ENCODE results near the gene USP4. TPM values are rescaled to one million over a fixed set of nuclear protein-coding genes. Genes with fewer than 3 reads are reported as not detected.
"Not testable (repeated sequence)": the region's sequence is repeated elsewhere in the genome, so short reads cannot be mapped to it uniquely, and the experiment has no call there.

The USP4 gene
- total RNA-seq, 2 donors from 2014 or later, result 101 to 110 TPM

- peak overlapping the region; percentile 57 for H3K27ac Mint-ChIP-seq
- no peak for DNase-seq
- H3K4me1 Mint-ChIP-seq, result peaks cover 18% of the 10 kb centered on the region
- no peaks in the 10 kb centered on the region for H3K9me3 ChIP-seq (ENCODE audit: control insufficient read depth, low read length, poor library complexity, severe bottlenecking)
- H3K4me3 Mint-ChIP-seq, result peak overlapping the region; percentile 96
- no peak for ATAC-seq
- no peaks in the 10 kb centered on the region for H3K27me3 Mint-ChIP-seq
- H3K36me3 Mint-ChIP-seq (ENCODE audit: low read depth), result peaks cover 3% of the 10 kb centered on the region
Measured at GRCh38 chr3:49359623-49360022, 19.8 kb upstream of the USP4 start.

DNA sequence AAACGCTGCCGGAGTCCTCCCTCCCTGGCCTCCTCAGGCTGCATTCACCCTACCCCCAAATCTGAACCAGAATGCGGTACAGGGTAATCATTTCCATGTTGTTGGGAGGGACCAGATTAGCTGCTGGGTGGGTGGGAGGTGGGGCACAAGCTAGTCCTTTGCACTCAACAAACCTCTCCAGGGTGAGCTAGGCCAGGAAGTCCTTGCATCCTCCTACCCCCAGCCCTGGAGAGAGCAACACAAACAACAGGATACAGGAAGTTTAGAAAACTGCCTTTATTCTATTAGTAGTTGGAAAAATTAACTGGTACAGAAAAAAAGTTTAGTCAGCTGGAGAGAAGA, 19.0 kb upstream of the USP4 start:
- ATAC-seq (peak; percentile 6), DNase-seq (no peak)
- Mint-ChIP-seq H3K4me1 (peaks cover 20% of the 10 kb centered on the region), H3K27ac (peak overlapping the region; percentile 57), H3K4me3 (peak overlapping the region; percentile 96), H3K27me3 (no peaks in the 10 kb centered on the region), H3K36me3 (ENCODE audit: low read depth) (peaks cover 3% of the 10 kb centered on the region)
- H3K9me3 ChIP-seq (ENCODE audit: control insufficient read depth, low read length, poor library complexity, severe bottlenecking), result no peaks in the 10 kb centered on the region

- peak; percentile 77 for ATAC-seq
- H3K27me3 Mint-ChIP-seq, result no peaks in the 10 kb centered on the region
- H3K36me3 Mint-ChIP-seq (ENCODE audit: low read depth), result peaks cover 3% of the 10 kb centered on the region
- peaks cover 20% of the 10 kb centered on the region for H3K4me1 Mint-ChIP-seq
- DNase-seq, result peak; percentile 39 to 69 (median 68)
- H3K27ac Mint-ChIP-seq, result peak within 1 kb of the TSS; percentile 96
- H3K4me3 Mint-ChIP-seq, result peak within 1 kb of the TSS; percentile 96
- no peaks in the 10 kb centered on the region for H3K9me3 ChIP-seq (ENCODE audit: control insufficient read depth, low read length, poor library complexity, severe bottlenecking)
Measured at GRCh38 chr3:49358217-49358883, 18.5 kb upstream of the USP4 start, which contains the start of gene GPX1. Gene GPX1 (minus strand): TSS chr3:49358353. CDS start chr3:49358278, 75 bp downstream.

DNA sequence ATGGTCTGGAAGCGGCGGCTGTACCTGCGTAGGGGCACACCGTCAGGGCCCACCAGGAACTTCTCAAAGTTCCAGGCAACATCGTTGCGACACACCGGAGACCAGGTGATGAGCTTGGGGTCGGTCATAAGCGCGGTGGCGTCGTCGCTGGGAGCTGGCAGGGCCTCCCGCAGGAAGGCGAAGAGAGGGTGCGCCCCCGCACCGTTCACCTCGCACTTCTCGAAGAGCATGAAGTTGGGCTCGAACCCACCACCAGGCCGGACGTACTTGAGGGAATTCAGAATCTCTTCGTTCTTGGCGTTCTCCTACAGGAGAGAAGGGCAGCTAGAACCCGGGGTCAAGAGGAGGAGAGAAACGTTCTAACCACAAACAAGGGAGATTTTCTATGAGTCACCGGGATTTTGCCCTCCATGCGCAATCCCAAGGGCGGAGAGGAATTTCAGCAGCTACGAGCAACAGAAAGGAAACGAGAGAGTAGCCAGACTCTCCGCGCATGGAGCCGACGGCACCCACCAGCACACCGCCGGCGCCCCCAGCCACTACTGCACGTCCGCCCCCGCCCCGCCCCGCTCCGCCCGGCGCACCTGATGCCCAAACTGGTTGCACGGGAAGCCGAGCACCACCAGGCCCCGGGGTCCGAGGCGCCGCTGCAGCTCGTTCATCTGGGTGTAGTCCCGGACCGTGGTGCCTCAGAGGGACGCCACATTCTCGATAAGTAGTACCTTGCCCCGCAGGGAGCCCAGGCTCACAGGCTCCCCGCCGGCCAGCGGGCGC, 17.8 kb upstream of the USP4 start:
- peak; percentile 22 to 44 (median 43) for DNase-seq
- peak; percentile 56 for ATAC-seq
- peak overlapping the region; percentile 96 for H3K4me3 Mint-ChIP-seq
- peaks cover 26% of the 10 kb centered on the region for H3K4me1 Mint-ChIP-seq
- peak overlapping the region; percentile 96 for H3K27ac Mint-ChIP-seq
- H3K36me3 Mint-ChIP-seq (ENCODE audit: low read depth); H3K9me3 ChIP-seq (ENCODE audit: control insufficient read depth, low read length, poor library complexity, severe bottlenecking); H3K27me3 Mint-ChIP-seq: not testable (repeated sequence)

- not testable (repeated sequence) for H3K9me3 ChIP-seq (ENCODE audit: control insufficient read depth, low read length, poor library complexity, severe bottlenecking); H3K36me3 Mint-ChIP-seq (ENCODE audit: low read depth); H3K27me3 Mint-ChIP-seq; DNase-seq
- H3K4me1 Mint-ChIP-seq, result peaks cover 26% of the 10 kb centered on the region
- peak overlapping the region; percentile 96 for H3K4me3 Mint-ChIP-seq
- peak overlapping the region; percentile 96 for H3K27ac Mint-ChIP-seq
- peak; percentile 48 for ATAC-seq
Measured at GRCh38 chr3:49357095-49357442, 17.2 kb upstream of the USP4 start.

- H3K27ac Mint-ChIP-seq, result peak overlapping the region; percentile 88
- H3K27me3 Mint-ChIP-seq, result no peaks in the 10 kb centered on the region
- peaks cover 6% of the 10 kb centered on the region for H3K36me3 Mint-ChIP-seq (ENCODE audit: low read depth)
- no peak overlapping the region for H3K4me3 Mint-ChIP-seq
- no peaks in the 10 kb centered on the region for H3K9me3 ChIP-seq (ENCODE audit: control insufficient read depth, low read length, poor library complexity, severe bottlenecking)
- DNase-seq, result no peak
- peaks cover 31% of the 10 kb centered on the region for H3K4me1 Mint-ChIP-seq
- ATAC-seq, result no peak
Measured at GRCh38 chr3:49352890-49353421, 13.1 kb upstream of the USP4 start.

DNA sequence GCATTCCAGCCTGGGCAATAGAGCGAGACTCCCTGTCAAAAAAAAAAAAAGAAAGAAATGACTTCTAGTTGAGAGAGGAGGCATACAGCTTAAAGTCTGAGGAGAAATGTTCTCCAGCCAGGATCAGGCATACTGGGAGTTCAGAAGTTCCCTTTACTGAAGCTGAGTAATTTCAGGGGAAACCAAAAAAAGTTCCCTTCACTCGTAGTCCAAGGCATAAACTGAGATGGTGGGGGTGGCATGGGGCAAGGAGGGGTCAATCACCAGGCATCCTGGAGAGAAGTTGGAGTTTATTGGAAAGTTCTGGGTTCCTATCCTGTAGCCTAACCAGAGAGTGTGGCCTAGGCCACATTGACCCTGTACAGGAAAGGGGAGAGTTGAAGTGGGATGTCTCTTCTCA, 12.4 kb upstream of the USP4 start:
- Mint-ChIP-seq H3K27ac (peak overlapping the region; percentile 88), H3K36me3 (ENCODE audit: low read depth) (peaks cover 6% of the 10 kb centered on the region)

DNA sequence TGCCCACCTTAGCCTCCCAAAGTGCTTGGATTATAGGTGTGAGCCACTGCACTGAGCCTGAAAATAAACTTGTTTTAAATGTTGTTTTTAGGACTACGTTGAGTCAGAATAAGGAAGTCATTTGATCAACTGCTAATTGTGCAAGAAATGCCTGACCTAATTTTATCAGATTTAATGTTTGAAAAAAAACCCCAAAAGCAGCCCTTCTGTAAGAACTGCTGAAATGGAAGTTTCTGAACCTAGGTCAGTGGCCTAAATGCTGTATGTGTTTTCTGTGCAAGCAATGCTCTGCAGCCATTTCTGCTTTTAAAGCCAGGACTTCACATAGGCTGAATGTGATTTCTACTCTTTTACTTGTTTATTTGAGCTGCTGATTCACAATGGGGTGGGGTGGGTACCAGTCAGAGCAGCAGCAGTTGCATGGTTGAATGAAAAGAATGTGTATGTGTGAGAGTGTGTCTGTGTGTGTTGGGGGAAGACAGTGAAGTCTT, 11.7 kb upstream of the USP4 start:
- peak; percentile 68 for ATAC-seq
- Mint-ChIP-seq H3K27me3 (no peaks in the 10 kb centered on the region), H3K36me3 (ENCODE audit: low read depth) (peaks cover 6% of the 10 kb centered on the region), H3K4me1 (peaks cover 25% of the 10 kb centered on the region), H3K27ac (peak overlapping the region; percentile 88), H3K4me3 (peak overlapping the region; percentile 51)
- DNase-seq, result no peak
- no peaks in the 10 kb centered on the region for H3K9me3 ChIP-seq (ENCODE audit: control insufficient read depth, low read length, poor library complexity, severe bottlenecking)

More for the DNA sequence above, 12.4 kb upstream of the USP4 start:
- Mint-ChIP-seq H3K4me3 (no peak overlapping the region), H3K27me3 (no peaks in the 10 kb centered on the region), H3K4me1 (peaks cover 27% of the 10 kb centered on the region)
- DNase-seq (no peak), ATAC-seq (no peak)
- H3K9me3 ChIP-seq (ENCODE audit: control insufficient read depth, low read length, poor library complexity, severe bottlenecking), result no peaks in the 10 kb centered on the region

DNA sequence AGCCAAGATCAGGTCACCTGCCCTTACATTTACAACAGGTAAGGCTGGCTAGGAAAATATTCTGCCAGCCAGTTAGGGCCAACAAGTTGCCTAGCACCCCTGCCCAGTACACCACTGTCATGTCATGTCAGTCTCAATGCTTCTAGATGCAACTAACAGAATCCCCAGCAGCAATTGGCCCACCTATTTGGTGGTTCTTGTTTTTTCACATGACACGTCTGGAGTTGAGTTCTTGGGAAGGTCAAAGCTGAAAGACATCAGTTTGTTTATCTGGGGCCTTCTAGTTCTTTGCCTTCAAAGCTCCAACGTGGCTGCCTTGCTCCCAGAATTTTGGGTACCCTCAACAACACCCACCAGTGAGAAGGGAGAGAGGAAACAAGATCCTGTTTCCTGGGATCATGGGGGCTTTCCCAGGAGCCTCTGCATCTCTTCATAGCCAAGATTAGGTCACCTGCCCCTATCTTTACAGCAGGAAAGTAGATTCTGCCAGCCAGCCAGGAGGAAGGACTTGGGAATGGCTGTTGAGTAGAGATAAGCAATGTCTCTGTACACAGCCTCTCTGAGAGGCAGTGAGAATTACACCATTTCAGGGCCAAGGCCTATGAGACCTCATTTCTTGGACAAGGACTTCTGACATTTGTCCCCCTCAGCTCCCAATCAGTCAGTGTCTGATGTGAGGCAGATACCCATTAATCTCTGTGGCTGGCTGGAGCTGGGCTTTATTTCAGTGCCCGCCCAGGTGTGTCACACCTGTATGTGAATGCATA, 9.7 kb upstream of the USP4 start:
- Mint-ChIP-seq H3K27ac (no peak overlapping the region), H3K4me3 (no peak overlapping the region), H3K4me1 (peaks cover 25% of the 10 kb centered on the region), H3K27me3 (no peaks in the 10 kb centered on the region), H3K36me3 (ENCODE audit: low read depth) (peaks cover 3% of the 10 kb centered on the region)
- DNase-seq (no peak), ATAC-seq (no peak)
- H3K9me3 ChIP-seq (ENCODE audit: control insufficient read depth, low read length, poor library complexity, severe bottlenecking), result no peaks in the 10 kb centered on the region

DNA sequence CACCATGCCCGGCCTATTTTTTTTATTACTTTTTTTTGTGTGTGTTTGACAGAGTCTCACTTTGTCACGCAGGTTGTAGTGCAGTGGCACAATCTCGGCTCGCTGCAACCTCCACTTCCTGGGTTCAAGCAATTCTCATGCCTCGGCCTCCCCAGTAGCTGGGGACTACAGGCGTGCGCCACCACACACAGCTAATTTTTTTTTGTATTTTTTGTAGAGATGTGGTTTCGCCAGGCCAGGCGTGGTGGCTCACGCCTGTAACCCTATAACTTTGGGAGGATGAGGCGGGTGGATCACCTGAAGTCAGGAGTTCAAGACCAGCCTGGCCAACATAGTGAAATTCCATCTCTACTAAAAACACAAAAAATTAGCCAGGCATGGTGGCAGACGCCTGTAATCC, 8.5 kb upstream of the USP4 start:
- not testable (repeated sequence) for H3K4me3 Mint-ChIP-seq; H3K36me3 Mint-ChIP-seq (ENCODE audit: low read depth); H3K27me3 Mint-ChIP-seq; H3K9me3 ChIP-seq (ENCODE audit: control insufficient read depth, low read length, poor library complexity, severe bottlenecking); ATAC-seq; H3K27ac Mint-ChIP-seq; DNase-seq
- H3K4me1 Mint-ChIP-seq, result peaks cover 25% of the 10 kb centered on the region

GRCh38 chr3:49346797-49347251, 7.0 kb upstream of the USP4 start:
- Mint-ChIP-seq H3K4me3 (no peak overlapping the region), H3K27me3 (no peaks in the 10 kb centered on the region), H3K36me3 (ENCODE audit: low read depth) (no peaks in the 10 kb centered on the region), H3K4me1 (peaks cover 17% of the 10 kb centered on the region), H3K27ac (peak overlapping the region; percentile 14)
- no peaks in the 10 kb centered on the region for H3K9me3 ChIP-seq (ENCODE audit: control insufficient read depth, low read length, poor library complexity, severe bottlenecking)
- ATAC-seq, result no peak
- DNase-seq, result no peak

- no peak overlapping the region for H3K4me3 Mint-ChIP-seq
- no peaks in the 10 kb centered on the region for H3K9me3 ChIP-seq (ENCODE audit: control insufficient read depth, low read length, poor library complexity, severe bottlenecking)
- peak overlapping the region; percentile 6 for H3K27ac Mint-ChIP-seq
- H3K27me3 Mint-ChIP-seq, result no peaks in the 10 kb centered on the region
- H3K36me3 Mint-ChIP-seq (ENCODE audit: low read depth), result no peaks in the 10 kb centered on the region
- DNase-seq (no peak), ATAC-seq (no peak)
- peaks cover 35% of the 10 kb centered on the region for H3K4me1 Mint-ChIP-seq
Measured at GRCh38 chr3:49343163-49343562, 3.3 kb upstream of the USP4 start.

- Mint-ChIP-seq H3K4me3 (peak overlapping the region; percentile 55), H3K36me3 (ENCODE audit: low read depth) (no peaks in the 10 kb centered on the region), H3K27ac (peak overlapping the region; percentile 98), H3K27me3 (no peaks in the 10 kb centered on the region), H3K4me1 (peaks cover 38% of the 10 kb centered on the region)
- ATAC-seq (no peak), DNase-seq (no peak)
- H3K9me3 ChIP-seq (ENCODE audit: control insufficient read depth, low read length, poor library complexity, severe bottlenecking), result no peaks in the 10 kb centered on the region
Measured at GRCh38 chr3:49341996-49342395, 2.1 kb upstream of the USP4 start.

Measured in T-helper 17 cell (primary cell).